ENCODE measurements around the gene TSPAN18.

The TSPAN18 gene

GRCh38 chr11:44709281-44709562 is 17.5 kb upstream of the TSPAN18 start:
- DNase-seq (ENCODE audit: low read depth) = no peak
- TF ChIP-seq CTCF (IDR thresholded peaks at IDR 0.05; ENCODE audit: low read depth, low read length, missing control alignments) = no peak
- H3K4me3 ChIP-seq (ENCODE audit: low read depth, low read length) = no peak overlapping the region

DNA sequence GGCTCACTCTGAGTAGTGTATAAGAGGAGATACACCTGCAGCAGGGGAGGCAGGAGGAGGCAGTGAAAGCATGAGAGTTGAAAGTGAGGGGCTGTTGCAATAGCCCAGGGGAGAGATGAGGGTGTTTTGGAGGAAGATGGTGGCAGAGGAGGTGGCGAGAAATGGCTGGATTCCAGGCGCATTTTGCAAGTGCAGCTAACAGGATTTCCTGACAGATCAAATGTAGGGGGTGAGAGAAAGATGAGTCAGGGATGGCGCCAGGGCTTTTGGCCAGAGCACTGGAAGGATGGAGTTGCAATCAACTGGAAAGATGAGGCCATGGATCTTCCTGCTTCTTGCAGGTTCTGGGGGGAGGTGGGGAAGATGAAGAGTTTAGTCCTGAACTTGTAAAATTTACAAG is 16.8 kb upstream of the TSPAN18 start:
- no peak for DNase-seq (ENCODE audit: low read depth)
- H3K4me3 ChIP-seq (ENCODE audit: low read depth, low read length) = no peak overlapping the region
- no peak for TF ChIP-seq CTCF (IDR thresholded peaks at IDR 0.05; ENCODE audit: low read depth, low read length, missing control alignments)

DNA sequence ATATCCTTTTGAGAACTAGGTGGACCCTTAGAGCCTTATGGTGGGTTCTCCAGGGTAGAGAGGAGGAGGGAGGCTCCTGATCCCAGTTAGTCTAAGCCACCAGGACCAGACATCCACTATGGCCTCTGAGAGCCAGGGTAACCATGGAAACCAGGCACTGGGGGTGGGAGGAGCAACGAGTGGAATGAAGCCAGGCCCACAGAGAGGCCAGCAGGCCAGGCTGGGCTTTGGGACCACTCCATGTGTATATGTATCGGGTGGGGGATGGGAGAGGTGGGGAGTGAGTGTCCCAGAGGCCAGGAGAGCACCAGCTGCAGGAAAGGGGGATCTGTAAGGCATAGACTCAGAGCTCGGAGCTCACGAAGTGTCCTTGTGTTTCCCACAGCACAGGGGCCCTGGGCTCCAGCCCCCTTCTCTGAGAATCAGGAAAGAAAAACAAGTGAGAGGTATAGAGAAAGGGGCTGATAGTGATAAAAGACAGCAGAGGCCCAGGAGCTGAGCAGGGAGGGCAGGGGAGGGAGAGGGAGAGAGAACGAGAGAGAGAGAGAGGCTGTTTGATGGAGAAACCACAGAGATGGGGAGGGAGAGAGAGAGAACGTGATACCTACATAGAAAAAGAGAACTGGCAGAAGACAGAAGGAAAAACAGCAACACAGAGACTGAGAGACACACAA is 15.5 kb upstream of the TSPAN18 start:
- DNase-seq (ENCODE audit: low read depth) = no peak
- H3K4me3 ChIP-seq (ENCODE audit: low read depth, low read length) = no peak overlapping the region
- TF ChIP-seq CTCF (IDR thresholded peaks at IDR 0.05; ENCODE audit: low read depth, low read length, missing control alignments) = no peak

DNA sequence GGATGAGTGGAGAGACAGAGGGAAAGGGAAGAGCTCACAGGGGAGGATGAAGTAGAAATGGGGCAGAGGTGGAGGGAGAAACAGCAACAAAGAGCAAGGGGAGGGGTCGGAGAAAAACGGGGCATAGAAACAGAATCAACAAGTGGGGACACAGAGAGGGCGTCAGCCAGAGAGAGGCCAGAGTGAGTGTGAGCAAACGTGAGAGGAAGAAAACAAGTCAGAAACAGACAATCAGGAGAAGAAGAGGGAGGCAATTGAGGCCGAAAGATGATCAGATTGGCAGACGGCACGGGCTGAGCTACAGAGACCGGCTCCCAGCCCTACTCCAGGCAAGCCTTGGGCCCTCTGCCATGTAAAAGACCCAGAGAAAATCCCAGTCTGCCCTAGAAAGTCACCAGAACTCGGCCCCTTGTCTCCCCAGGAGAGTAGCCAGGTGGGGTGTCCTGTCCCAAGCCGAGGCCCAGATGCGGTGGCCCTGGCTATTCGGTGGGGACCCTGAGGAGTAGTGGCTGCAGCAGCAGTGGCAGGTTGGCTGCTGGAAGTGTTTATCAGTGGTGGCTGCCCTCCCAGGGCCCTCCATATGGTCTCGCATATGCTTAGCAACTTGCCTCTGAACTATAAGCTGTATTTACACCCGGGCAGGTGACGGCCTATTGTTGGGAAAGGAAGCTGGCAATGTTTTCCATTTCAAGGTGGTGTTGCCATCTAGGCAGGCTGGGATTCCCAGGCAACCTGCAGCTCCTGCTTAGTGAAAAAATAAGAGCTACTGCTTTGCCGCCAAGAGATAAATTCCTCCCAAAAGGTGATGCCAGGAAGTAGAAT is 14.8 kb upstream of the TSPAN18 start:
- no peak overlapping the region for H3K4me3 ChIP-seq (ENCODE audit: low read depth, low read length)
- no peak for DNase-seq (ENCODE audit: low read depth)
- TF ChIP-seq CTCF (IDR thresholded peaks at IDR 0.05; ENCODE audit: low read depth, low read length, missing control alignments) = no peak

- DNase-seq (ENCODE audit: low read depth) = no peak
- no peak for TF ChIP-seq CTCF (IDR thresholded peaks at IDR 0.05; ENCODE audit: low read depth, low read length, missing control alignments)
These were observed 13.7 kb upstream of the TSPAN18 start for GRCh38 chr11:44713022-44713421.

DNA sequence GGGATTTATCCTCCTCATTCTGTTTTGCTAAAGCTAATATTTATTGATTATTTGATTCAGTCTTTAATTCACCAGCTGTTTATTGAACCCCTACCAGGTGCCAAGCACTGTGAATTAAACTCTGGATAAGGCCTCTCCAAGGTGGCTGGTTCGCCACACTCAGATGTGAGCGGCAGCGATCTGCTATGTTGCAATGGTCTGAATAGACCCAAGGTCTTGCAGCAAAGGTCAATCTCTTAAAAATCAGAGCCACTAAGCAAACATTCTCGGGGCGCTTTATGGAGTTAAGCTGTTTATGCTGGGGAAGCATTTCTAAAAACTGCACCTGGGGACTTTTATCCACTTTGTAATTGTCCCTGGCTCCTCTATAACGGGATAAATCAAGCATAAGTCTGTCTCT is 10.5 kb upstream of the TSPAN18 start:
- TF ChIP-seq CTCF (IDR thresholded peaks at IDR 0.05; ENCODE audit: low read depth, low read length, missing control alignments) = no peak
- DNase-seq (ENCODE audit: low read depth) = no peak
- H3K4me3 ChIP-seq (ENCODE audit: low read depth, low read length) = no peak overlapping the region

More at GRCh38 chr11:44713022-44713421, 13.7 kb upstream of the TSPAN18 start:
- H3K4me3 ChIP-seq (ENCODE audit: low read depth, low read length) = no peak overlapping the region

DNA sequence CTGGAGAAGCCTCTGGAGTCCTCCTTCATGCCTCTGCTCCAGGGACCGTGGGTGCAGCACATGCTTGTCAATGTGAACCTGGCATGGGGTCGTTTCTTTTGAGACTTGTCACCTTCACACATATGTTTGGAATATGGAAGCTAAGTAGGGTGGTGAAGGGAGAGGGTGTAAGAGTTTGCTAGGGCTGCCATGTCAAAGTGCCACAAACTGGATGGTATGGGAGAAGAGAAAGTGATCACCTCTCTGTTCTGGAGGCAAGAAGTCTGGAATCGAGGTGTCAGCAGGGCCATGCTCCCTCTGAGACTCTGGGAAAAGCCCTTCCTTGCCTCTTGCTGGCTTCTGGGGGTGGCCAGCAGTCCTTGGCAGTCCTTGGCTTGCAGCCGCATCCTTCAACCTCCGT is 8.7 kb upstream of the TSPAN18 start:
- TF ChIP-seq CTCF (IDR thresholded peaks at IDR 0.05; ENCODE audit: low read depth, low read length, missing control alignments) = no peak
- DNase-seq (ENCODE audit: low read depth) = no peak

More for the DNA sequence above, 8.7 kb upstream of the TSPAN18 start:
- H3K4me3 ChIP-seq (ENCODE audit: low read depth, low read length) = no peak overlapping the region
